ENCODE results near the gene KCNH2.

The KCNH2 gene

GRCh38 chr7:150945853-150946420 lies 32.2 kb downstream of the KCNH2 start:
- peak; percentile 42 for DNase-seq

GRCh38 chr7:150945171-150945852 lies 32.8 kb downstream of the KCNH2 start:
- peak; percentile 22 for DNase-seq

GRCh38 chr7:150944066-150945042 lies 33.8 kb downstream of the KCNH2 start:
- DNase-seq, result peak; percentile 58

- DNase-seq, result no peak
These were observed 34.7 kb downstream of the KCNH2 start for GRCh38 chr7:150943453-150943814.

GRCh38 chr7:150942591-150943452 lies 35.3 kb downstream of the KCNH2 start:
- peak; percentile 56 for DNase-seq

GRCh38 chr7:150942001-150942590 lies 36.0 kb downstream of the KCNH2 start:
- peak; percentile 89 for DNase-seq

GRCh38 chr7:150941351-150942000 lies 36.6 kb downstream of the KCNH2 start:
- DNase-seq, result no peak

- peak; percentile 48 for DNase-seq
These were observed 37.6 kb downstream of the KCNH2 start for GRCh38 chr7:150940431-150941102.

GRCh38 chr7:150939466-150939865 lies 38.7 kb downstream of the KCNH2 start:
- DNase-seq, result peak; percentile 24

GRCh38 chr7:150939052-150939451 lies 39.1 kb downstream of the KCNH2 start:
- DNase-seq, result no peak

- no peak for DNase-seq
These were observed 39.6 kb downstream of the KCNH2 start for GRCh38 chr7:150938566-150938965.

- DNase-seq, result peak; percentile 72
These were observed 40.1 kb downstream of the KCNH2 start for GRCh38 chr7:150937848-150938561.

GRCh38 chr7:150936018-150936417 lies 42.1 kb downstream of the KCNH2 start:
- DNase-seq, result no peak

- no peak for DNase-seq
These were observed 43.0 kb downstream of the KCNH2 start for GRCh38 chr7:150935149-150935548.

GRCh38 chr7:150934045-150934766 lies 43.9 kb downstream of the KCNH2 start:
- no peak for DNase-seq

GRCh38 chr7:150931199-150931869 lies 46.8 kb downstream of the KCNH2 start:
- peak; percentile 79 for DNase-seq

GRCh38 chr7:150928541-150928940 lies 49.6 kb downstream of the KCNH2 start:
- no peak for DNase-seq

GRCh38 chr7:150927956-150928344 lies 50.2 kb downstream of the KCNH2 start:
- DNase-seq, result peak; percentile 60
